Hepatocyte (in vitro differentiated cells): Measurements from ENCODE around the gene PDLIM1. TPM values are rescaled to one million over a fixed set of nuclear protein-coding genes. Genes with fewer than 3 reads are reported as not detected.

Experiments used
- DNase-seq: peaks from one replicate; pipeline ENCODE4 v3.0.0-alpha.2; 2016; ENCODE audit warnings: low spot score
- H2AFZ ChIP-seq: fragments of 200-600 bp; sonication (generic); 2 replicates; pipeline ENCODE4 v1.6.0; 2016; ENCODE audit warnings: antibody characterized with exemption, mild to moderate bottlenecking
- H3K27ac ChIP-seq: fragments of 200-600 bp; sonication (generic); 2 replicates; pipeline ENCODE4 v1.5.1; 2016; ENCODE audit warnings: mild to moderate bottlenecking
- H3K27me3 ChIP-seq: fragments of 200-600 bp; sonication (generic); 2 replicates; pipeline ENCODE4 v1.6.1; 2016
- H3K36me3 ChIP-seq: fragments of 200-600 bp; sonication (generic); replicated peaks from 2 replicates; pipeline ENCODE4 v1.5.1; 2016; ENCODE audit warnings: low read depth; ENCODE audit not compliant: insufficient read depth
- H3K4me1 ChIP-seq: fragments of 200-600 bp; sonication (generic); 2 replicates; pipeline ENCODE4 v1.5.1; 2016; ENCODE audit warnings: mild to moderate bottlenecking, moderate library complexity; ENCODE audit not compliant: insufficient read depth
- H3K4me2 ChIP-seq: fragments of 200-600 bp; sonication (generic); 2 replicates; pipeline ENCODE4 v1.6.0; 2016
- H3K4me3 ChIP-seq: fragments of 200-600 bp; sonication (generic); 2 replicates; pipeline ENCODE4 v1.5.1; 2016; ENCODE audit warnings: mild to moderate bottlenecking
- H3K79me2 ChIP-seq: fragments of 200-600 bp; sonication (generic); 2 replicates; pipeline ENCODE4 v1.6.0; 2017; ENCODE audit warnings: mild to moderate bottlenecking
- H3K9me2 ChIP-seq: fragments of 200-600 bp; sonication (generic); replicated peaks from 2 replicates; pipeline ENCODE4 v1.6.0; 2017; ENCODE audit warnings: mild to moderate bottlenecking; ENCODE audit not compliant: insufficient read depth
- H3K9me3 ChIP-seq: fragments of 200-600 bp; sonication (generic); 2 replicates; pipeline ENCODE4 v1.5.1; 2016; ENCODE audit warnings: low read depth, mild to moderate bottlenecking
- H4K20me1 ChIP-seq: fragments of 200-600 bp; sonication (generic); 2 replicates; pipeline ENCODE4 v1.6.0; 2016; ENCODE audit warnings: mild to moderate bottlenecking; ENCODE audit not compliant: insufficient read depth, poor library complexity, severe bottlenecking
- EZH2 ChIP-seq: fragments of 200-600 bp; sonication (generic); IDR thresholded peaks from 2 replicates; pipeline ENCODE4 v1.6.1; 2016; ENCODE audit warnings: antibody characterized with exemption, mild to moderate bottlenecking, borderline replicate concordance
- EZH2phosphoT487 ChIP-seq: fragments of 200-600 bp; sonication (generic); IDR thresholded peaks from one replicate; pipeline ENCODE4 v1.6.1; 2018; ENCODE audit warnings: antibody characterized with exemption, mild to moderate bottlenecking, low read depth, moderate library complexity; ENCODE audit not compliant: unreplicated experiment, severe bottlenecking
- WGBS: methylation state at CpG from one replicate; pipeline ENCODE4 v1.1.6; 2016; ENCODE audit warnings: low lambda C conversion rate; ENCODE audit errors: missing lambda C conversion rate; 5-methylcytosine and 5-hydroxymethylcytosine counted together
- polyA plus RNA-seq: library from polyadenylated mRNA; unstranded; fragments of >200 nt; fragmentation: Nextera tagmentation; extraction: Ambion mirVana; gene quantifications from 2 replicates; pipeline ENCODE4 v1.2.1, GENCODE V29; 2016
- total RNA-seq: library from RNA; depleted of rRNA; stranded (reverse); fragments of >200 nt; gene quantifications from 2 replicates; pipeline ENCODE4 v1.2.3, GENCODE V29; 2014
- TF ChIP-seq, protein P1 (sequence below): fragments of 200-600 bp; sonication (generic); IDR thresholded peaks from 2 replicates; pipeline ENCODE4 v1.5.1; 2016; ENCODE audit warnings: antibody characterized with exemption, mild to moderate bottlenecking; ENCODE audit not compliant: poor library complexity

PDLIM1 gene
- total and polyA plus RNA-seq, 2 experiments from 2014 or later: 58.2 to 176 TPM

DNA sequence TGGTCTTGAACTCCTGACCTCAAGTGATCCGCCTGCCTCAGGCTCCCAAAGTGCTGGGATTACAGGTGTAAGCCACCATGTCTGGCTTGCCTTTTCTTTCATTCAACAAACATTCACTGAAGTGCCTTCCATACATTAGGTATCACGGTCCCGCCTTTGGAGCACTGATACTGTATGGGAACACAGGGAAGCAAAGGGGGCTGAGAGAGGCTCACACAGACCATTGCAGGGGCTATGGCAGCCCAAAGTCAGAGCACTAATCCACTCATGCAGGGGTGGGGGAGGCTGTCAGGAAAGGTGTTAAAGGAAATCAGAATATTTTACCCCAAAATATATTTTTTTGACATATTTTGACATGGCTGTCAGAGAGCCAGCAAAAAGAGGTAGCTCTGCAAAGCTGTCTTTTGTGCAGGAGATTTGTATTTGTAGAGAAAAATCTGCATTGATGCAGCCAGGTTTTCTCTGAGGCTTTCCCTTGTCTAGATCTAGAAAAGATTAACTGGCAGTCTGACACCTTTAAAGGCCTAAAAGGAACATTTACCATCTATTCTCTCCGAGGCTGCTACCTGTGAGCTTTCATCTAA, 42.0 kb upstream of the PDLIM1 start:
- Histone ChIP-seq H3K27ac (no peak overlapping the region), H3K4me1 (peaks cover under 1% of the 10 kb centered on the region), H2AFZ (no peak overlapping the region), H3K9me2 (no peaks in the 10 kb centered on the region), H3K4me3 (no peak overlapping the region), H3K79me2 (no peaks in the 10 kb centered on the region), H3K4me2 (no peak overlapping the region), H3K36me3 (no peaks in the 10 kb centered on the region), H4K20me1 (no peaks in the 10 kb centered on the region), H3K27me3 (no peaks in the 10 kb centered on the region), H3K9me3 (no peaks in the 10 kb centered on the region)
- TF ChIP-seq, protein P1, sequence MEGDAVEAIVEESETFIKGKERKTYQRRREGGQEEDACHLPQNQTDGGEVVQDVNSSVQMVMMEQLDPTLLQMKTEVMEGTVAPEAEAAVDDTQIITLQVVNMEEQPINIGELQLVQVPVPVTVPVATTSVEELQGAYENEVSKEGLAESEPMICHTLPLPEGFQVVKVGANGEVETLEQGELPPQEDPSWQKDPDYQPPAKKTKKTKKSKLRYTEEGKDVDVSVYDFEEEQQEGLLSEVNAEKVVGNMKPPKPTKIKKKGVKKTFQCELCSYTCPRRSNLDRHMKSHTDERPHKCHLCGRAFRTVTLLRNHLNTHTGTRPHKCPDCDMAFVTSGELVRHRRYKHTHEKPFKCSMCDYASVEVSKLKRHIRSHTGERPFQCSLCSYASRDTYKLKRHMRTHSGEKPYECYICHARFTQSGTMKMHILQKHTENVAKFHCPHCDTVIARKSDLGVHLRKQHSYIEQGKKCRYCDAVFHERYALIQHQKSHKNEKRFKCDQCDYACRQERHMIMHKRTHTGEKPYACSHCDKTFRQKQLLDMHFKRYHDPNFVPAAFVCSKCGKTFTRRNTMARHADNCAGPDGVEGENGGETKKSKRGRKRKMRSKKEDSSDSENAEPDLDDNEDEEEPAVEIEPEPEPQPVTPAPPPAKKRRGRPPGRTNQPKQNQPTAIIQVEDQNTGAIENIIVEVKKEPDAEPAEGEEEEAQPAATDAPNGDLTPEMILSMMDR: no peak
- no peak for TF ChIP-seq EZH2
- no peak for TF ChIP-seq EZH2phosphoT487
- DNase-seq: no peak
- WGBS: 90% methylated on average over 4 of the region's 4 CpGs

DNA sequence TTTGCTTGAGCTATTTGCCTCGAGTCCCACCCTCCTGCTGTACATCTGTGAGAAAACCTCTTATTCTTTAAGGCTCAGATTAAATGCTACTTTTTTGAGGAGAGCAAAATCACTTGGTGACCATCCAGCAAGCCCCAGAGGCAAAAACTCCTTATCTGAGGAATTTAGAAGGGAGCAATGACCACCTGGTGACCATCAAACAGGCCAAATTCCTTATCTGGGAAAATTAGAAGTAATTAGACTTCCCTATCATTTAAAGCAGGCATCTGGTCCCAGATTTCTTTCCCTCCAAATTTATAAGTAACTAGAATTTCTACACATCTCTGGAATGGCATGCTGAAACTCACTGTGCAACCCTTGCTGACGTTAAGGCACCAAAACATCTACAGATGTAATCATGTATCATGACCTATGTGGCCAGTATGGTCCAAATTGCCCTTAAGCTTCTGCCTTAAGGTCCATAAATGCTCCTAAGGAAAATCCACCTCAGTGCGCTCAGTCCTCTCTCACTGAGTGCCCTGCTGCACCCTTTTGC, 40.9 kb upstream of the PDLIM1 start:
- Histone ChIP-seq H3K4me2 (no peak overlapping the region), H3K27me3 (no peaks in the 10 kb centered on the region), H3K9me3 (no peaks in the 10 kb centered on the region), H3K4me3 (no peak overlapping the region), H4K20me1 (no peaks in the 10 kb centered on the region), H3K27ac (no peak overlapping the region), H2AFZ (no peak overlapping the region), H3K4me1 (peaks cover 12% of the 10 kb centered on the region), H3K9me2 (no peaks in the 10 kb centered on the region), H3K79me2 (no peaks in the 10 kb centered on the region), H3K36me3 (no peaks in the 10 kb centered on the region)
- 84% methylated on average over 3 of the region's 3 CpGs for WGBS
- TF ChIP-seq EZH2phosphoT487 (no peak), EZH2 (no peak)
- TF ChIP-seq, protein P1: no peak
- DNase-seq: no peak

DNA sequence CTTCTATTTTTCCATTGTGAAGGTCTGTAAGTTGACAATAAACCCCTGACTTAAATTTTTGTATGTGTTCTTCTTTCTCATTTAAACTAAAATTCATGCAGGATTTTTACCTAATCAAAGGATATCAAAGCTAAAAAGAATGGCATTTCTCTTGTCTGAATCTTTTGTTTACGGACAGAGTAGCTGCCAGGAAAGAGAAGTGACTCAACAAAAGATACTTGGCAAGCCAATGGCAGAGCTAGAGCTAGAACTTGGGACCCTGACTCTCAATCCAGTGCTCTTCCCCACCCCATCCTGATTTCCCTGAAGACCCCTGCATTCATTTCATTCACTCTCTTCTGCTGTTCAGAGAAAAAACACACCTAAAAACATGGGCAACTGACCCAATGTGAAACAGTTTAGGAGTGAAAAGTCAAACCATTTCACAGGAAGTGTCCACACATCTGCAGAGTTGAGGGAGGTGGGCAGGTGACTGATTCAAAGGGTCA, 40.2 kb upstream of the PDLIM1 start:
- DNase-seq: no peak
- H3K79me2 ChIP-seq: no peaks in the 10 kb centered on the region
- peaks cover 14% of the 10 kb centered on the region for H3K4me1 ChIP-seq
- no peaks in the 10 kb centered on the region for H3K9me2 ChIP-seq
- H3K4me3 ChIP-seq: no peak overlapping the region
- no peaks in the 10 kb centered on the region for H4K20me1 ChIP-seq
- 92% methylated on average over 1 of the region's 1 CpG for WGBS
- no peaks in the 10 kb centered on the region for H3K9me3 ChIP-seq
- no peaks in the 10 kb centered on the region for H3K27me3 ChIP-seq
- H2AFZ ChIP-seq: no peak overlapping the region
- no peaks in the 10 kb centered on the region for H3K36me3 ChIP-seq
- H3K4me2 ChIP-seq: no peak overlapping the region
- no peak overlapping the region for H3K27ac ChIP-seq
- TF ChIP-seq, protein P1: no peak
- TF ChIP-seq EZH2 (no peak), EZH2phosphoT487 (no peak)
